H9 (cell line): Measurements from ENCODE around the gene RPL35. TPM values are rescaled to one million over a fixed set of nuclear protein-coding genes. Genes with fewer than 3 reads are reported as not detected.

Experiments
- DNase-seq: peaks from one replicate; pipeline ENCODE4 v3.0.0-alpha.2; 2017
- H2AFZ ChIP-seq: one replicate; pipeline ENCODE4 v1.6.1; 2013; ENCODE audit warnings: mild to moderate bottlenecking, low read length, control low read depth, moderate library complexity
- H2AK5ac ChIP-seq: 2 replicates; pipeline ENCODE4 v1.6.1; 2013; ENCODE audit warnings: low read length, control low read depth, mixed read lengths; ENCODE audit not compliant: insufficient read length
- H2BK120ac ChIP-seq: one replicate; pipeline ENCODE4 v1.6.1; 2013; ENCODE audit warnings: low read depth, mild to moderate bottlenecking, low read length, control low read depth, inconsistent platforms; ENCODE audit not compliant: poor library complexity, severe bottlenecking
- H2BK12ac ChIP-seq: 2 replicates; pipeline ENCODE4 v1.6.1; 2013; ENCODE audit warnings: low read length, control low read depth, mixed read lengths, low read depth; ENCODE audit not compliant: insufficient read length
- H2BK15ac ChIP-seq: 2 replicates; pipeline ENCODE4 v1.6.1; 2013; ENCODE audit warnings: low read depth, low read length, control low read depth
- H2BK20ac ChIP-seq: one replicate; pipeline ENCODE4 v1.6.1; 2013; ENCODE audit warnings: low read depth, mild to moderate bottlenecking, low read length, control low read depth, inconsistent platforms; ENCODE audit not compliant: poor library complexity, severe bottlenecking
- H2BK5ac ChIP-seq: 2 replicates; pipeline ENCODE4 v1.6.1; 2013; ENCODE audit warnings: low read length, control low read depth, mixed read lengths; ENCODE audit not compliant: insufficient read length
- H3K14ac ChIP-seq: 2 replicates; pipeline ENCODE4 v1.6.1; 2013; ENCODE audit warnings: low read length, control low read depth; ENCODE audit not compliant: insufficient read depth
- H3K18ac ChIP-seq: 2 replicates; pipeline ENCODE4 v1.6.1; 2013; ENCODE audit warnings: low read depth, mild to moderate bottlenecking, mixed read lengths, low read length, control low read depth; ENCODE audit not compliant: insufficient read length
- H3K23ac ChIP-seq: 2 replicates; pipeline ENCODE4 v1.6.1; 2013; ENCODE audit warnings: low read length, control low read depth, mixed read lengths, low read depth; ENCODE audit not compliant: insufficient read length
- H3K23me2 ChIP-seq: 2 replicates; pipeline ENCODE4 v1.6.1; 2013; ENCODE audit warnings: low read depth, mild to moderate bottlenecking, mixed read lengths, low read length, control low read depth; ENCODE audit not compliant: insufficient read length, poor library complexity, severe bottlenecking
- H3K27ac ChIP-seq: 2 replicates; pipeline ENCODE4 v1.5.1; 2013; ENCODE audit warnings: low read length, control low read depth, mixed read lengths, low read depth; ENCODE audit not compliant: insufficient read length
- H3K27me3 ChIP-seq: 2 replicates; pipeline ENCODE4 v1.6.1; 2013; ENCODE audit warnings: low read length, control low read depth, inconsistent platforms; ENCODE audit not compliant: insufficient read depth
- H3K4ac ChIP-seq: 2 replicates; pipeline ENCODE4 v1.6.1; 2013; ENCODE audit warnings: low read depth, mild to moderate bottlenecking, control low read depth, inconsistent platforms, low read length, moderate library complexity
- H3K4me1 ChIP-seq: 2 replicates; pipeline ENCODE4 v1.6.1; 2013; ENCODE audit warnings: low read length, control low read depth, inconsistent platforms; ENCODE audit not compliant: insufficient read depth
- H3K4me2 ChIP-seq: 2 replicates; pipeline ENCODE4 v1.6.1; 2013; ENCODE audit warnings: low read length, control low read depth, mixed read lengths; ENCODE audit not compliant: insufficient read length, insufficient read depth
- H3K56ac ChIP-seq: 2 replicates; pipeline ENCODE4 v1.6.1; 2013; ENCODE audit warnings: low read depth, mild to moderate bottlenecking, mixed read lengths, low read length, control low read depth; ENCODE audit not compliant: insufficient read length
- H3K79me1 ChIP-seq: 2 replicates; pipeline ENCODE4 v1.6.1; 2013; ENCODE audit warnings: low read depth, mild to moderate bottlenecking, moderate library complexity, low read length, control low read depth, inconsistent platforms; ENCODE audit not compliant: insufficient read depth, poor library complexity, severe bottlenecking
- H3K79me2 ChIP-seq: 2 replicates; pipeline ENCODE4 v1.6.1; 2013; ENCODE audit warnings: low read length, control low read depth, inconsistent platforms; ENCODE audit not compliant: insufficient read depth
- H3K9ac ChIP-seq: 2 replicates; pipeline ENCODE4 v1.6.1; 2013; ENCODE audit warnings: low read length, control low read depth, mixed read lengths; ENCODE audit not compliant: insufficient read length; ENCODE audit errors: extremely low read depth
- H3K9me3 ChIP-seq: one replicate; pipeline ENCODE4 v1.6.1; 2013; ENCODE audit warnings: low read depth, low read length, inconsistent platforms; ENCODE audit not compliant: control insufficient read depth
- H3T11ph ChIP-seq: one replicate; pipeline ENCODE4 v1.6.1; 2013; ENCODE audit warnings: mild to moderate bottlenecking, low read length, control low read depth, inconsistent platforms
- H4K20me1 ChIP-seq: one replicate; pipeline ENCODE4 v1.6.1; 2013; ENCODE audit not compliant: control insufficient read depth, insufficient read length, insufficient read depth
- H4K5ac ChIP-seq: 2 replicates; pipeline ENCODE4 v1.6.1; 2013; ENCODE audit warnings: low read depth, mild to moderate bottlenecking, mixed read lengths, low read length, control low read depth; ENCODE audit not compliant: insufficient read length
- H4K8ac ChIP-seq: replicated peaks from 2 replicates; pipeline ENCODE4 v1.6.1; 2013; ENCODE audit warnings: low read length, control low read depth, mixed read lengths, low read depth; ENCODE audit not compliant: insufficient read length
- H4K91ac ChIP-seq: 2 replicates; pipeline ENCODE4 v1.6.1; 2013; ENCODE audit warnings: low read depth, mild to moderate bottlenecking, moderate library complexity, mixed read lengths, low read length, control low read depth; ENCODE audit not compliant: insufficient read length
- H3K27ac Mint-ChIP-seq, 3 experiments: 2 replicates in 2 of 3; 3 replicates in 1 of 3; pipeline ENCODE4 v1.8.0; 2020 to 2021; ENCODE audit warnings: mixed read lengths in 3 of 3, mild to moderate bottlenecking in 1 of 3, moderate library complexity in 1 of 3
- H3K27me3 Mint-ChIP-seq: 2 replicates; pipeline ENCODE4 v1.8.0; 2021; ENCODE audit warnings: low read depth, mild to moderate bottlenecking, moderate library complexity, mixed read lengths
- H3K36me3 Mint-ChIP-seq, 3 experiments: 2 replicates in 2 of 3; 3 replicates in 1 of 3; pipeline ENCODE4 v1.8.0; 2020 to 2021; ENCODE audit warnings: low read depth in 3 of 3, mixed read lengths in 3 of 3; ENCODE audit not compliant: insufficient read depth in 1 of 3
- H3K4me1 Mint-ChIP-seq, 2 experiments: 2 replicates each; pipeline ENCODE4 v1.8.0; 2020; ENCODE audit warnings: mixed read lengths in 2 of 2
- H3K4me3 Mint-ChIP-seq, 2 experiments: 2 replicates in 1 of 2; 3 replicates in 1 of 2; pipeline ENCODE4 v1.8.0; 2020 to 2021; ENCODE audit warnings: mild to moderate bottlenecking in 2 of 2, mixed read lengths in 2 of 2, moderate library complexity in 1 of 2
- H3K9me3 Mint-ChIP-seq, 2 experiments: 2 replicates in 1 of 2; 3 replicates in 1 of 2; pipeline ENCODE4 v1.8.0; 2020; ENCODE audit warnings: mild to moderate bottlenecking in 2 of 2, mixed read lengths in 2 of 2, moderate library complexity in 1 of 2
- CTCF ChIP-seq: fragments of 200-600 bp; sonication (generic); conservative IDR thresholded peaks from 3 replicates; pipeline ENCODE4 v1.8.0; 2021; ENCODE audit warnings: antibody characterized with exemption, mild to moderate bottlenecking
- WGBS: extraction: QIAGEN DNeasy Blood & Tissue Kit; methylation state at CpG from one replicate; pipeline ENCODE4 v1.1.7; 2013; ENCODE audit warnings: missing lambda C conversion rate, low lambda C conversion rate, mixed read lengths; ENCODE audit not compliant: insufficient read length; ENCODE audit errors: extremely low coverage; 5-methylcytosine and 5-hydroxymethylcytosine counted together
- total RNA-seq: library from RNA; stranded (reverse); gene quantifications from 2 replicates; pipeline ENCODE4 v1.2.1, GENCODE V29; 2021

RPL35 gene
- total RNA-seq, 1 experiment from 2014 or later = 1,840 TPM

DNA sequence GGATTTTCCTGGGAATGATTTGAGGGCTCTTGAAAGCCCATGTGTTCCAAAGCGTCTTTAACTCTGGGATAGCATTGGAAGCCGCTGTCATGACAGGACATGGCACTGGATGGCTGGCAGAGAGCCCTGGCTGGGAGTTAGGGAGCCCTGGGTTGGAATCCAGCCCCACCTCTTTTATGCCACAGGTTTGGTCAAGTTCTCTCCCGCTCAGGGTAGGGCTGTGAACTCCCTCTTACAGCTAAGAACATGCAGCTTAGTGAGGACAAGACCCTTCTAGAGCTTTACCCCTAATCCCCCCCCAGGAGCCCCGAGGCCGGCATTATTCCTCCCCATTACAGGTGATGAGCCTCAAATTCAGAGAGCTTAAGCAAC is 47.6 kb downstream of the RPL35 start:
- Mint-ChIP-seq H3K27me3 (no peaks in the 10 kb centered on the region), H3K9me3 (no peaks in the 10 kb centered on the region), H3K4me3 (no peak overlapping the region), H3K27ac (peak overlapping the region; percentile 34 to 68 (median 65); a peak in 2 of 7 replicates), H3K4me1 (peaks cover 32 to 37% of the 10 kb centered on the region in 2 experiments), H3K36me3 (no peaks in the 10 kb centered on the region; a peak in 1 of 7 replicates)
- H3K4me2 ChIP-seq = no peak overlapping the region
- no peak overlapping the region for H2BK12ac ChIP-seq
- no peaks in the 10 kb centered on the region for H4K20me1 ChIP-seq
- H3K23ac ChIP-seq = no peak overlapping the region
- no peaks in the 10 kb centered on the region for H3K27me3 ChIP-seq
- H3K23me2 ChIP-seq = no peaks in the 10 kb centered on the region
- H4K91ac ChIP-seq = no peak overlapping the region
- WGBS = no CpG with 5 or more reads among the region's 5 CpGs
- H3K18ac ChIP-seq = no peak overlapping the region
- H2AFZ ChIP-seq = no peak overlapping the region
- no peak overlapping the region for H3K4ac ChIP-seq
- no peak overlapping the region for H3K9ac ChIP-seq
- no peak overlapping the region for H4K5ac ChIP-seq
- H2BK20ac ChIP-seq = no peak overlapping the region
- H2BK120ac ChIP-seq = no peak overlapping the region
- 0 out of 2 replicates have a peak overlapping the region, but pooled peaks have one; percentile 21 for H3K14ac ChIP-seq
- TF ChIP-seq CTCF = no peak
- H3K79me1 ChIP-seq = no peaks in the 10 kb centered on the region
- H3K4me1 ChIP-seq = peaks cover 3% of the 10 kb centered on the region; the same call in 1 of the 2 replicates
- H4K8ac ChIP-seq = no peak overlapping the region
- no peak overlapping the region for H3T11ph ChIP-seq
- DNase-seq = no peak
- no peak overlapping the region for H3K27ac ChIP-seq
- no peaks in the 10 kb centered on the region for H3K79me2 ChIP-seq
- no peak overlapping the region for H3K56ac ChIP-seq
- H2AK5ac ChIP-seq = no peak overlapping the region
- H3K9me3 ChIP-seq = no peaks in the 10 kb centered on the region
- H2BK15ac ChIP-seq = no peak overlapping the region
- no peak overlapping the region for H2BK5ac ChIP-seq
